ENCODE data around the gene BIN2. TPM values are rescaled to one million over a fixed set of nuclear protein-coding genes. Genes with fewer than 3 reads are reported as not detected.

BIN2 gene
- not detected in 2 replicates for total RNA-seq

DNA sequence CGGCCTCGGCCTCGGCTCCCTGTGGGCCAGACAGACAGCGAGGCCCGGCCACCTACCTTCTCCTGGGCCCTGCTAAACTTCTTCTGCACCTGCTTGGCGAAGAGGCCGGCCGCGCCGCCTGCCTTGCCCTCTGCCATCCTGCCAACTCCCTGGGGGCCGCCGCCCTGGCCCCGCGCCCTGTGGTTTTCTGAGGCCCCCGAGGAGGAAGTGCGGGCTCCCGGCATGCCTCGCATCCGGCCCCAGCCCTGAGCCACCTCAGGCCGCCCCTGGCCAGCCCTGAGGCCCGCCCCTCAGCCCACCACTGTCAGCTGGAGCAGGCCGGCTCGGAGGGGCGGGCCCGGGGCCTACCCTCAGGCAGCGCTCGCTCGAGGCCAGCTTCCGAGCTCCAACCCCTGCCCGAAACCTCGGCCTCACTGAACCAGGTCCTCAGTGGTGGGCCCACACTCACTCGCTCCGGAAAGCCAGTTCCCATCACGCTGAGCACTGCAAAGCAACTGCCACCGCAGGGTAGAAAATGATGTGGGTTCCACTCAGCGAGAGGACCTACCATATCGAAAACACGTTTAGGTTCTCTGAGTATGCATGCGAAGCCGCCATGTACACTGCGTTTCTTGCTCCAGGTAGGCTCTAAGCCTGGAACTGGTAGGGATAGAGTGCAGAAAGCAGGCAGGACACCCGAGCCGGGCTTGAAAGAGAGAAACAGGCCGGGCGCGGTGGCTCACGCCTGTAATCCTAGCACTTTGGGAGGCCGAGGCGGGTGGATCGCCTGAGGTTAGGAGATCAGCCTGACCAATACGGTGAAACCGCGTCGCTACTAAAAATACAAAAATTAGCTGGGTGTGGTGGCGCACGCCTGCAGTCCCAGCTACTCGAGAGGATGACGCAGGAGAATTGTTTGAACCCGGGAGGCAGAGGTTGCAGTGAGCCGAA, at the start of gene BIN2:
Gene BIN2, minus strand, starts transcription at position 209 of the 930 bp plus-strand sequence. Its CDS starts 72 bp downstream, at position 137.
- no peak for DNase-seq

DNA sequence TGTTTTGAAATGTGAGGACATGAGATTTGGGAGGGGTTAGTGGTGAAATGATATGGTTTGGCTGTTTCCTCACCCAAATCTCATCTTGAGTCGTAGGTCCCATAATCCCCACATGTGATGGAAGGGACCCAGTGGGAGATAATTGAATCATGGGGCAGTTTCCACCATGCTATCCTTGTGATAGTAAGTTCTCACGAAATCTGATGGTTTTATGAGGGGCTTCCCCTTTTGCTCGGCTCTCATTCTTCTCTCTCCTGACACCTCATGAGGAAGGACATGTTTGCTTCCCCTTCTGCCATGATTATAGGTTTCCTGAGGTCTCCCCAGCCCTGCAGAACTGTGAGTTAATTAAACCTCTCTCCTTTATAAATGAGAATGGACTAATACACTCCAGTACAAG, 49.2 kb upstream of the BIN2 start:
- no peak for DNase-seq

DNA sequence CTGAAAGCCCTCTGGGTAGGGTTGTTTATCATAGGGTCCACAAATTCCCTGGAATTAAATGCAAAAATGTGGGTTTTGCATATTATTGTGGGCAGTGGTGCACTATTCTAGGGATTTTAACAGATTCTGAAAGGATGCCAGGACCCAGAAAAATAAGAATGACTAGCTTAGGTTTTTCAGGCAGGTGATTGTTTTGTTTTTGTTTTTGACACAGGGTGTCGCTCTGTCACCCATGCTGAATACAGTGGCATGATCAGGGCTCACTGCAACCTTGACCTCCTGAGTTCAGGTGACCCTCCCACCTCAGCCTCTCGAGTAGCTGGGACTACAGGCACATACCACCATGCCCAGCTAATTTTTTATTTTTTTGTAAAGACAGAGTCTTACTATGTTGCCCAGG, 48.0 kb upstream of the BIN2 start:
- DNase-seq: no peak

DNA sequence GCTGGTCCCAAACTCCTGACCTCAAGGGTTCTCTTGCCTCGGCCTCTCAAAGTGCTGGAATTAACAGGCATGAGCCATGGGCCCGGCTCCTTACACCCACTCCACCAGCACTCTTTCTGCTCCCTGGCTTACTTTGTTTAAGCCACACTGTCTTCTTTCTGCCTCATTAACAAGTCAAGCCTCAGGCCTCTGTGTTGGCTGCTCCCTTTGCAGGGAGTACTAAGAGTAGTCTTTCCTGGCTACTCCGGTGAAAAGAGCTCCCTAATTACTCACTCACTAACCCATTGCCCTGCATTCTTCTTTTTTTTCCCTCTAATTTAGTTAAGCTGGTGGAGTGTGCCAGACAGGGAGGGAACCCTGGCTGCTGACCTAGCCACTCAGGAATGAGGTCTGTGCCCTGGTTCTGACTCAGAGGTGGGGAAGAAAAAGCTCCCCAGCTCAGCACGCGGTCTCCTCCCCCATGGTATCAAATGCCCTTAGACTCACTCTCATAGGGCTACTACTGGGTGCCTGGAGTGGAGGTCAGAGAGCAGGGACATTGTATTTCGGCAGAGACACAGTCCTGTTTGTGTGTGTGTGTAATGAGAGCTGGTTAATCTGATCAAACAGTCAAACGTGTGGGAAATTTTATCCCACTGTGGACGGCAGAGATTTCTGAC, 47.5 kb upstream of the BIN2 start:
- peak; percentile 96 for DNase-seq

- DNase-seq: no peak
These were observed 46.7 kb upstream of the BIN2 start for GRCh38 chr12:51370667-51371066.

- DNase-seq: no peak
These were observed 45.6 kb upstream of the BIN2 start for GRCh38 chr12:51369581-51369980.

GRCh38 chr12:51368640-51369517, 44.9 kb upstream of the BIN2 start:
- DNase-seq: peak; percentile 96

- no peak for DNase-seq
These were observed 41.3 kb upstream of the BIN2 start for GRCh38 chr12:51365276-51365675.

- no peak for DNase-seq
These were observed 40.0 kb upstream of the BIN2 start for GRCh38 chr12:51364001-51364400.

GRCh38 chr12:51362747-51363342, 38.9 kb upstream of the BIN2 start:
- no peak for DNase-seq

GRCh38 chr12:51362307-51362706, 38.3 kb upstream of the BIN2 start:
- no peak for DNase-seq

DNA sequence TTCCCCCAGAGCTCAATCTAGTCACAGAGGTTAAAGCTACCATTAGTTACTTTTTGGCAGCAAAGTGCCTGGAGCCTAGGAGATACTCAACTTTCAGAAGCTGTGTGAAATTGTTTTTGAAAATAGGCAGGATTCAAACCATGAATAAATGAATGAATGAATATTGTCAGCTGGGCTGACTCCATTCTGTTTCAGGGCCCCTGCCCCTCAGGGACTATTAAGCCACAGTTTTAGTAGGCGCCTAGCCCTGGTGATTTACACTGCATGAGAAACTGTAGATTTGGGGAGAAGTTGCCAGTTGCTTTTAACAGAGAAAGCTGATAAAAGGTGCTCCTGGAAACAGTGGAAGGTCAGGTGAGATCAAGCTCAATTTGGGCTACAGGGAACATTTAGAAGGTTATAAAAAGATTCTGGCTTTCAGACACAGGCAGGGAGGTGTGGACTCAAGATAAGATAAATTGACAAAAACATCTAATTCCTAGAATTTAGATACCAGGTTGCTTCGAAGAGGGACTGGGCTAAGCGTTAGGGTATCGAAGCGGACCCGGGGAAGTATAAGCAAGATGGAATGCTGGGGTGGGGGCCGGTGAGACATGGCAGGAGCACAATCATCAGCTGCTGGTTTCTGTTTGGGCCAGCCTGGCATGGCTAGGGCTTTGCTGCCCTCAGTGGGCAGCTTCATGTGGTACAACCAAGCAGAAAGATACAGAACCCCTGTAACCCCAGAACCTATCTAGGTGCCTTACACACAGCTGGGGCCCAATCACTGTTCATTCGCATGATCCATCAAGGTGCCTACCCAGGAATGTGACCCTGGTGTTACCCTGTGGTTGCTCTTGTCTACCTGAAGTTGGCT, 37.4 kb upstream of the BIN2 start:
- DNase-seq: no peak

DNA sequence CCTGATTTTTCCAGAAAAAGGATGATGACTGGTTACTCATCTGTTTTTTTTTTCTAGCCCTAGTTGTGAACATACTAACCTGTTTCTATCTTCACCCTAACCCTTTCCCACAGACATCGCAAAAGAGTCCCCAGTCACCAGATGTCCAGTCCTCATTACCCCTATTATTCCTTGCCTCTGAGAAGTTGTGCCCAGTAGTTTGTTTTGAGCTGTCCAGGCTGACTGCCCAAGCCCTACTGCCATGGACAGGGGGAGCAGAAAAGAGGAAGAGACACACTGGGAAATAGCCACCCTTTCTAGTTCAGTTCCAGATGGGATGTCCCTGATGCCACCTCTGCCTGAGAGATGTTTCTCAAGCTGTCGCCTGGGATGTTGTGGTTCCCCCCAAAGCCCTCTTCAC, 36.3 kb upstream of the BIN2 start:
- no peak for DNase-seq

- DNase-seq: no peak
These were observed 35.9 kb upstream of the BIN2 start for GRCh38 chr12:51359851-51360250.

GRCh38 chr12:51358496-51358895, 34.5 kb upstream of the BIN2 start:
- no peak for DNase-seq

GRCh38 chr12:51357374-51358047, 33.5 kb upstream of the BIN2 start:
- no peak for DNase-seq

DNA sequence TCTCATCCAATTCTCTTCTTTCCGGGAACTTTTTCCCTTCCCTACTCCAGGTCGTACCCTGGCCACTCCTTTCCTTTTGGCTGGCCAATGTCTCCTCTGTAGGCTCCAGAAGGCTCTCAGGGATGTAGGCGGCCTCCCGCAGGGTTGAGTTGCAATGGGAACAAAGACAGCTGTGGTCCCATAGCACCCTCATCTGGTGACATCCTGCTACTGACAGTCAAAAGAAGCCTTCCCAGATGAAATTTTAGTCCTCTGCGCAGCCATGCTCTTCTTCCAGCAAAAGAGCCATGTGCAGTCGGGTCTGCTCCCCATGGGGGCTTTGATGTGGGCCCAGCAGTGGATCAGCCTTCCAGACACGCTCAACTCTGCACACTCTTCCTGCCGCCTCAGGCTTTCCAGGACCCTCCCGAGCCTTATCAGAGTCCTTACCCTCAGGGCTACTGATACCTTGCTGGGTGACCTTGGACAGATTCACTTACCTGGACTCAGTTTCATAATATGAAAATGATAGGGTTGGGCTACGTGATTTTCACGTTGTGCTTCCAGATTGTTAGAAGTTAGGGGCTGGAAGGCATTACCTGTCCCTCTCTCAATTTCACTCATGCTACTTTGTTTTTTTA, 28.0 kb upstream of the BIN2 start:
- DNase-seq: peak; percentile 81

GRCh38 chr12:51349026-51349425, 25.1 kb upstream of the BIN2 start:
- no peak for DNase-seq

DNA sequence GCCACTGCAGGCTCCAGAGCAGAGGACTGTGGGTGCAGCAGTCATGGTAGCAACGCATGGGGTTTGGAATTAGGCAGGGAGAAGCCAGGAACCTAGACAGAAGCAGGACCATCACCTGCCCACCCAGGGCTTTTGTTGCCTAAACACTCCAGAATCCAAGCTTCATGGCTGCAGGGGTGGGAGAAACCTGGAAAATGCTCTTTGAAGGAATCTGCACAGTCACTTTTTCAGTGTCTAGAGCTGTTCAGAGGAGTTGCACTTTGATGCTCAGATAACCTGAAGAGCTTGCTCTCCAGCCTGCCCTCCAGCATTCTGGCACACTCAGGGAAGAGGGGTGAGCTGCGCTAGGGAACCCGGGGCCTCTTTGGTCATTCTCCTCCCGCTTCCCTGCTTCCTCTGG, 24.1 kb upstream of the BIN2 start:
- no peak for DNase-seq

GRCh38 chr12:51346581-51346980, 22.6 kb upstream of the BIN2 start, which contains the start of gene CELA1:
Gene CELA1 (minus strand): TSS chr12:51346679. CDS start chr12:51346638, 41 bp downstream.
- DNase-seq: no peak
